PC-3 (cell line): ENCODE data around the gene TNK1. TPM values are rescaled to one million over a fixed set of nuclear protein-coding genes. Genes with fewer than 3 reads are reported as not detected.

Experiments
- ATAC-seq: fragments of 200-7000 bp; cut with Tn5 transposase; 2 replicates; pipeline ENCODE4 v1.9.1; 2020; ENCODE audit warnings: mild to moderate bottlenecking, moderate library complexity
- BruUV-seq: library from RNA; stranded (reverse); fragments of 400-500 nt; replicated peaks from 2 replicates; lab custom pipeline; 2021; lab: Mats Ljungman, UMichigan
- CTCF ChIA-PET: fragments of 300-600 bp; sonication (Branson Sonifier 250); formaldehyde crosslinking; loops from one replicate; lab custom pipeline; 2022; ENCODE audit warnings: antibody characterized with exemption; lab: Charles Lee
- POLR2A ChIA-PET: fragments of 300-600 bp; sonication (Branson Sonifier 250); formaldehyde crosslinking; loops from one replicate; lab custom pipeline; 2022; ENCODE audit warnings: antibody characterized with exemption; ENCODE audit not compliant: unreplicated experiment; lab: Charles Lee
- DNase-seq: peaks from one replicate; pipeline ENCODE4 v3.0.0-alpha.2; 2015
- H2AFZ ChIP-seq: fragments of 300-600 bp; sonication (generic); 2 replicates; pipeline ENCODE4 v1.6.0; 2016; ENCODE audit warnings: antibody characterized with exemption, low read length
- H3F3A ChIP-seq: fragments of 300-600 bp; sonication (generic); one replicate; pipeline ENCODE4 v1.6.0; 2017; ENCODE audit warnings: antibody characterized with exemption, low read length, control low read depth, mild to moderate bottlenecking; ENCODE audit not compliant: unreplicated experiment
- H3K27ac ChIP-seq: fragments of 300-600 bp; sonication (generic); 2 replicates; pipeline ENCODE4 v1.5.1; 2016; ENCODE audit warnings: mild to moderate bottlenecking, low read length
- H3K27me3 ChIP-seq: fragments of 300-600 bp; sonication (generic); 2 replicates; pipeline ENCODE4 v1.6.1; 2016; ENCODE audit warnings: low read length, mixed read lengths
- H3K36me3 ChIP-seq: fragments of 300-600 bp; sonication (generic); 2 replicates; pipeline ENCODE4 v1.6.1; 2016; ENCODE audit warnings: low read depth, mixed run types, low read length, mixed read lengths
- H3K4me1 ChIP-seq: fragments of 300-600 bp; sonication (generic); 2 replicates; pipeline ENCODE4 v1.5.1; 2016; ENCODE audit warnings: low read length; ENCODE audit not compliant: insufficient read depth
- H3K4me2 ChIP-seq: fragments of 300-600 bp; sonication (generic); 2 replicates; pipeline ENCODE4 v1.6.0; 2016; ENCODE audit warnings: low read length
- H3K4me3 ChIP-seq: fragments of 300-600 bp; sonication (generic); 2 replicates; pipeline ENCODE4 v1.5.1; 2016; ENCODE audit warnings: mild to moderate bottlenecking, low read length, mixed read lengths
- H3K79me2 ChIP-seq: fragments of 300-600 bp; sonication (generic); 2 replicates; pipeline ENCODE4 v1.6.1; 2017; ENCODE audit warnings: low read length, mixed read lengths
- H3K9ac ChIP-seq: fragments of 300-600 bp; sonication (generic); 2 replicates; pipeline ENCODE4 v1.6.0; 2016; ENCODE audit warnings: mild to moderate bottlenecking, low read length
- H3K9me2 ChIP-seq: fragments of 300-600 bp; sonication (generic); replicated peaks from 2 replicates; pipeline ENCODE4 v1.6.1; 2016; ENCODE audit warnings: mixed run types, low read length, mixed read lengths
- H3K9me3 ChIP-seq: fragments of 300-600 bp; sonication (generic); 2 replicates; pipeline ENCODE4 v1.6.1; 2016; ENCODE audit warnings: low read length, mixed read lengths
- H4K20me1 ChIP-seq: fragments of 300-600 bp; sonication (generic); 2 replicates; pipeline ENCODE4 v1.6.1; 2016; ENCODE audit warnings: low read length, mixed read lengths
- CTCF ChIP-seq: fragments of 300-600 bp; sonication (generic); conservative IDR thresholded peaks from 2 replicates; pipeline ENCODE4 v1.5.1; 2017; ENCODE audit warnings: antibody characterized with exemption, low read depth, mild to moderate bottlenecking, low read length
- EZH2 ChIP-seq: fragments of 300-600 bp; sonication (generic); IDR thresholded peaks from one replicate; pipeline ENCODE4 v1.6.1; 2017; ENCODE audit warnings: antibody characterized with exemption, mild to moderate bottlenecking, low read length; ENCODE audit not compliant: unreplicated experiment
- EZH2phosphoT487 ChIP-seq: fragments of 300-600 bp; sonication (generic); IDR thresholded peaks from 2 replicates; pipeline ENCODE4 v1.6.1; 2018; ENCODE audit warnings: mild to moderate bottlenecking, antibody characterized with exemption, low read length, borderline replicate concordance
- intact Hi-C: fragments of 100-400 bp; cut with micrococcal nuclease; formaldehyde crosslinking; loops from 2 replicates; pipeline ENCODE4 v1.9.0; 2023
- total RNA-seq: library from RNA; depleted of rRNA; stranded (reverse); fragments of >200 nt; gene quantifications from 2 replicates; pipeline ENCODE4 v1.2.3, GENCODE V29; 2014

TNK1 gene
- total RNA-seq, 1 experiment from 2014 or later: 10.8 TPM

GRCh38 chr17:7374353-7374752, 6.5 kb upstream of the TNK1 start:
- H3K27ac ChIP-seq: no peak overlapping the region
- H3K36me3 ChIP-seq: no peaks in the 10 kb centered on the region
- H3F3A ChIP-seq: no peaks in the 10 kb centered on the region
- no peak overlapping the region for H2AFZ ChIP-seq
- DNase-seq (no peak), ATAC-seq (no peak)
- no peak for TF ChIP-seq EZH2phosphoT487
- no peak for TF ChIP-seq EZH2
- TF ChIP-seq CTCF: no peak
- H3K9ac ChIP-seq: no peak overlapping the region
- CTCF ChIA-PET: no interaction called here
- no TSS peak for BruUV-seq
- no peak overlapping the region for H3K4me3 ChIP-seq
- POLR2A ChIA-PET: no interaction called here
- no peaks in the 10 kb centered on the region for H3K27me3 ChIP-seq
- no peaks in the 10 kb centered on the region for H4K20me1 ChIP-seq
- no peaks in the 10 kb centered on the region for H3K9me2 ChIP-seq
- no peaks in the 10 kb centered on the region for H3K79me2 ChIP-seq
- no peak overlapping the region for H3K4me2 ChIP-seq
- no peaks in the 10 kb centered on the region for H3K4me1 ChIP-seq
- no peaks in the 10 kb centered on the region for H3K9me3 ChIP-seq
- intact Hi-C loops: no loop called here

GRCh38 chr17:7379134-7379533, 1.8 kb upstream of the TNK1 start:
- Histone ChIP-seq H3K4me2 (no peak overlapping the region), H3K9me3 (no peaks in the 10 kb centered on the region), H3K36me3 (no peaks in the 10 kb centered on the region), H3K27ac (no peak overlapping the region), H3K27me3 (no peaks in the 10 kb centered on the region), H4K20me1 (no peaks in the 10 kb centered on the region), H3K79me2 (peaks cover 4% of the 10 kb centered on the region; the same call in 1 of the 2 replicates), H3F3A (no peaks in the 10 kb centered on the region), H3K9me2 (no peaks in the 10 kb centered on the region), H3K9ac (no peak overlapping the region), H2AFZ (no peak overlapping the region), H3K4me3 (no peak overlapping the region), H3K4me1 (peaks cover 6% of the 10 kb centered on the region; the same call in 1 of the 2 replicates)
- no peak for DNase-seq
- no peak for ATAC-seq
- no TSS peak for BruUV-seq
- ChIA-PET POLR2A (no interaction called here), CTCF (no interaction called here)
- TF ChIP-seq CTCF (no peak), EZH2phosphoT487 (no peak), EZH2 (no peak)
- intact Hi-C loops: no loop called here

- H3K4me1 ChIP-seq: peaks cover 6% of the 10 kb centered on the region; the same call in 1 of the 2 replicates
- peak overlapping the region; percentile 86 for H2AFZ ChIP-seq
- CTCF ChIA-PET: no interaction called here
- H3K9me3 ChIP-seq: no peaks in the 10 kb centered on the region
- peak overlapping the region; percentile 73 for H3K9ac ChIP-seq
- no TSS peak for BruUV-seq
- TF ChIP-seq EZH2phosphoT487 (no peak), EZH2 (no peak), CTCF (no peak)
- peak overlapping the region; percentile 87 for H3K4me3 ChIP-seq
- POLR2A ChIA-PET: no interaction called here
- no peak for ATAC-seq
- H4K20me1 ChIP-seq: no peaks in the 10 kb centered on the region
- peaks cover 4% of the 10 kb centered on the region; the same call in 1 of the 2 replicates for H3K79me2 ChIP-seq
- peak; percentile 11 for DNase-seq
- no peaks in the 10 kb centered on the region for H3K9me2 ChIP-seq
- no peaks in the 10 kb centered on the region for H3F3A ChIP-seq
- intact Hi-C loops: no loop called here
- peak overlapping the region; percentile 95 for H3K4me2 ChIP-seq
- H3K27me3 ChIP-seq: no peaks in the 10 kb centered on the region
- no peak overlapping the region for H3K27ac ChIP-seq
- no peaks in the 10 kb centered on the region for H3K36me3 ChIP-seq
Measured at GRCh38 chr17:7380321-7380720, 568 bp upstream of the TNK1 start.
